GM12865 (cell line): ENCODE data around the gene CCDC91.

ENCODE experiments used
- DNase-seq: peaks from one replicate; pipeline ENCODE4 v3.0.0; 2010; ENCODE audit warnings: low read depth
- H3K4me3 ChIP-seq: 2 replicates; pipeline ENCODE4 v1.5.1; 2011; ENCODE audit warnings: mild to moderate bottlenecking, low read depth, low read length, control low read depth
- CTCF ChIP-seq: IDR thresholded peaks from 2 replicates; pipeline ENCODE4 v1.5.1; 2011; ENCODE audit warnings: low read length, control low read depth, low read depth, inconsistent platforms; ENCODE audit not compliant: insufficient read depth; ENCODE audit errors: missing control alignments

CCDC91 gene

GRCh38 chr12:28569698-28570411 is 379.6 kb downstream of the CCDC91 start:
- no peak for TF ChIP-seq CTCF
- no peak overlapping the region for H3K4me3 ChIP-seq
- DNase-seq: no peak

GRCh38 chr12:28570811-28571210 is 380.6 kb downstream of the CCDC91 start:
- no peak overlapping the region for H3K4me3 ChIP-seq
- no peak for TF ChIP-seq CTCF
- no peak for DNase-seq

- no peak for TF ChIP-seq CTCF
- H3K4me3 ChIP-seq: no peak overlapping the region
- DNase-seq: no peak
Measured at GRCh38 chr12:28574746-28575592, 384.7 kb downstream of the CCDC91 start.

GRCh38 chr12:28575593-28576205 is 385.4 kb downstream of the CCDC91 start:
- no peak for DNase-seq
- no peak for TF ChIP-seq CTCF

GRCh38 chr12:28578361-28578760 is 388.1 kb downstream of the CCDC91 start:
- no peak for DNase-seq
- H3K4me3 ChIP-seq: no peak overlapping the region
- no peak for TF ChIP-seq CTCF

More at GRCh38 chr12:28575593-28576205, 385.4 kb downstream of the CCDC91 start:
- H3K4me3 ChIP-seq: no peak overlapping the region

GRCh38 chr12:28578833-28579252 is 388.6 kb downstream of the CCDC91 start:
- TF ChIP-seq CTCF: no peak
- DNase-seq: no peak
- no peak overlapping the region for H3K4me3 ChIP-seq
